Chondrocyte (in vitro differentiated cells): Measurements from ENCODE around the gene OR2Y1. TPM values are rescaled to one million over a fixed set of nuclear protein-coding genes. Genes with fewer than 3 reads are reported as not detected.

Experiments
- DNase-seq: peaks from one replicate; pipeline ENCODE4 v3.0.0; 2021; ENCODE audit warnings: mixed read lengths, low spot score
- H3K27ac Mint-ChIP-seq: one replicate; pipeline ENCODE4 v1.8.0; 2021; ENCODE audit warnings: mild to moderate bottlenecking, moderate library complexity, mixed read lengths; ENCODE audit not compliant: unreplicated experiment
- H3K27me3 Mint-ChIP-seq: 2 replicates; pipeline ENCODE4 v1.8.0; 2021; ENCODE audit warnings: low read depth, mixed read lengths
- H3K36me3 Mint-ChIP-seq: 2 replicates; pipeline ENCODE4 v1.8.0; 2021; ENCODE audit warnings: low read depth, mixed read lengths
- H3K4me1 Mint-ChIP-seq: 2 replicates; pipeline ENCODE4 v1.8.0; 2021; ENCODE audit warnings: low read depth, mild to moderate bottlenecking, mixed read lengths
- H3K4me3 Mint-ChIP-seq: one replicate; pipeline ENCODE4 v1.8.0; 2021; ENCODE audit warnings: mild to moderate bottlenecking, moderate library complexity, mixed read lengths; ENCODE audit not compliant: unreplicated experiment
- H3K9me3 Mint-ChIP-seq: 2 replicates; pipeline ENCODE4 v1.8.0; 2021; ENCODE audit warnings: low read depth, mixed read lengths
- CTCF ChIP-seq: fragments of 200-600 bp; sonication (generic); IDR thresholded peaks from 2 replicates; pipeline ENCODE4 v1.5.0; 2021; ENCODE audit warnings: antibody characterized with exemption, mild to moderate bottlenecking, moderate library complexity
- total RNA-seq: library from RNA; stranded (reverse); gene quantifications from 3 replicates; pipeline ENCODE4 v1.2.1, GENCODE V29; 2021

The OR2Y1 gene
- total RNA-seq, 1 donor from 2014 or later: not detected

- H3K27me3 Mint-ChIP-seq: peaks cover 33% of the 10 kb centered on the region
- peaks cover 4% of the 10 kb centered on the region for H3K9me3 Mint-ChIP-seq
- no peak overlapping the region for H3K27ac Mint-ChIP-seq
- H3K4me1 Mint-ChIP-seq: no peaks in the 10 kb centered on the region
- TF ChIP-seq CTCF: no peak
- DNase-seq: no peak
- no peak overlapping the region for H3K4me3 Mint-ChIP-seq
- no peaks in the 10 kb centered on the region for H3K36me3 Mint-ChIP-seq
Observed at GRCh38 chr5:180736536-180736935, 3.3 kb downstream of the OR2Y1 start.

GRCh38 chr5:180724944-180725343, 14.9 kb downstream of the OR2Y1 start:
- Mint-ChIP-seq H3K4me3 (no peak overlapping the region), H3K36me3 (no peaks in the 10 kb centered on the region), H3K4me1 (no peaks in the 10 kb centered on the region), H3K27me3 (peaks cover 30% of the 10 kb centered on the region), H3K9me3 (peaks cover 9% of the 10 kb centered on the region), H3K27ac (no peak overlapping the region)
- no peak for TF ChIP-seq CTCF
- no peak for DNase-seq

- H3K27ac Mint-ChIP-seq: no peak overlapping the region
- H3K27me3 Mint-ChIP-seq: peaks cover 30% of the 10 kb centered on the region
- peaks cover 9% of the 10 kb centered on the region for H3K9me3 Mint-ChIP-seq
- no peak for TF ChIP-seq CTCF
- no peak overlapping the region for H3K4me3 Mint-ChIP-seq
- no peaks in the 10 kb centered on the region for H3K36me3 Mint-ChIP-seq
- no peaks in the 10 kb centered on the region for H3K4me1 Mint-ChIP-seq
- DNase-seq: no peak
Observed at GRCh38 chr5:180723936-180724335, 15.9 kb downstream of the OR2Y1 start.

GRCh38 chr5:180720486-180720885, 19.4 kb downstream of the OR2Y1 start:
- Mint-ChIP-seq H3K4me1 (no peaks in the 10 kb centered on the region), H3K27ac (no peak overlapping the region), H3K36me3 (no peaks in the 10 kb centered on the region), H3K9me3 (no peaks in the 10 kb centered on the region), H3K4me3 (no peak overlapping the region), H3K27me3 (peaks cover 42% of the 10 kb centered on the region)
- no peak for DNase-seq
- TF ChIP-seq CTCF: no peak

- H3K27ac Mint-ChIP-seq: no peak overlapping the region
- DNase-seq: no peak
- H3K4me1 Mint-ChIP-seq: no peaks in the 10 kb centered on the region
- no peak for TF ChIP-seq CTCF
- no peaks in the 10 kb centered on the region for H3K36me3 Mint-ChIP-seq
- no peak overlapping the region for H3K4me3 Mint-ChIP-seq
- H3K27me3 Mint-ChIP-seq: peaks cover 44% of the 10 kb centered on the region
- H3K9me3 Mint-ChIP-seq: no peaks in the 10 kb centered on the region
Observed at GRCh38 chr5:180719781-180720180, 20.1 kb downstream of the OR2Y1 start.
